Endothelial cell of umbilical vein (primary cell): ENCODE measurements around the gene SUPT3H. TPM values are rescaled to one million over a fixed set of nuclear protein-coding genes. Genes with fewer than 3 reads are reported as not detected.

Experiments
- BruUV-seq: library from RNA; stranded (reverse); fragments of 400-500 nt; replicated peaks from 2 replicates; lab custom pipeline; 2021; lab: Mats Ljungman, UMichigan
- CTCF ChIA-PET: fragments of 300-600, 350-600 bp; sonication (Branson Sonifier 250); formaldehyde crosslinking; loops from one replicate; lab custom pipeline; 2021; ENCODE audit warnings: antibody characterized with exemption, inconsistent platforms; lab: Charles Lee
- POLR2A ChIA-PET: fragments of 300-600, 350-600 bp; sonication (Branson Sonifier 250); formaldehyde crosslinking; loops from one replicate; lab custom pipeline; 2021; ENCODE audit warnings: antibody characterized with exemption, inconsistent platforms; lab: Charles Lee
- DNase-seq: peaks from one replicate; pipeline ENCODE4 v3.0.0-alpha.2; 2011; ENCODE audit warnings: low read depth, low spot score
- FAIRE-seq: peaks from 2 replicates; lab custom pipeline; 2011; peaks lifted over from hg19 to GRCh38; lab: Jason Lieb, UNC
- H2AFZ ChIP-seq: 2 replicates; pipeline ENCODE4 v1.6.0; 2012; ENCODE audit warnings: low read depth, low read length, control low read depth, inconsistent platforms
- H3K27ac ChIP-seq: 2 replicates; pipeline ENCODE4 v1.5.1; 2011; ENCODE audit warnings: low read depth, mild to moderate bottlenecking, control low read depth, low read length, moderate library complexity; ENCODE audit not compliant: insufficient read depth
- H3K27me3 ChIP-seq, 2 experiments: 2 replicates each; pipeline versions ENCODE4 v1.6.0 to v1.6.1; 2011; ENCODE audit warnings: low read length in 2 of 2, mixed read lengths in 1 of 2; ENCODE audit not compliant: control insufficient read depth in 2 of 2, insufficient read depth in 2 of 2
- H3K36me3 ChIP-seq, 2 experiments: 2 replicates in 1 of 2; 3 replicates in 1 of 2; pipeline ENCODE4 v1.5.1; 2011; ENCODE audit warnings: low read length in 2 of 2, mild to moderate bottlenecking in 1 of 2, moderate library complexity in 1 of 2; ENCODE audit not compliant: control insufficient read depth in 2 of 2, insufficient read depth in 2 of 2; ENCODE audit errors: extremely low read depth in 1 of 2
- H3K4me1 ChIP-seq: 3 replicates; pipeline ENCODE4 v1.5.1; 2011; ENCODE audit warnings: mild to moderate bottlenecking, low read length; ENCODE audit not compliant: control insufficient read depth, insufficient read depth; ENCODE audit errors: extremely low read depth
- H3K4me2 ChIP-seq: 2 replicates; pipeline ENCODE4 v1.6.1; 2011; ENCODE audit warnings: low read length, control low read depth, mixed read lengths; ENCODE audit not compliant: insufficient read depth
- H3K4me3 ChIP-seq, 3 experiments: fragments of 200-600 bp in 1 of 3; sonication (generic), shearing (Covaris generic) in 1 of 3; replicated peaks in 1 of 3; 2 replicates each; pipeline ENCODE4 v1.5.1; 2011 to 2016; ENCODE audit warnings: control low read depth in 3 of 3, low read length in 3 of 3, mild to moderate bottlenecking in 2 of 3, inconsistent platforms in 1 of 3, low read depth in 1 of 3, moderate library complexity in 1 of 3; ENCODE audit not compliant: insufficient read depth in 1 of 3
- H3K79me2 ChIP-seq: 2 replicates; pipeline ENCODE4 v1.6.0; 2012; ENCODE audit warnings: low read length, inconsistent platforms; ENCODE audit not compliant: control insufficient read depth, insufficient read depth
- H3K9ac ChIP-seq: replicated peaks from 2 replicates; pipeline ENCODE3; 2011; ENCODE audit warnings: low read length, control low read depth; ENCODE audit not compliant: insufficient read depth; ENCODE audit errors: extremely low read depth
- H3K9me1 ChIP-seq: replicated peaks from 3 replicates; pipeline ENCODE4 v1.6.0; 2011; ENCODE audit warnings: mild to moderate bottlenecking, low read length; ENCODE audit not compliant: control insufficient read depth, insufficient read depth; ENCODE audit errors: extremely low read depth
- H3K9me3 ChIP-seq: replicated peaks from 2 replicates; pipeline ENCODE4 v1.5.1; 2012; ENCODE audit warnings: low read length, inconsistent platforms; ENCODE audit not compliant: control insufficient read depth, insufficient read depth
- H4K20me1 ChIP-seq: replicated peaks from 2 replicates; pipeline ENCODE3; 2011; ENCODE audit warnings: mild to moderate bottlenecking, low read length; ENCODE audit not compliant: control insufficient read depth, insufficient read depth; ENCODE audit errors: extremely low read depth
- EZH2 ChIP-seq: IDR thresholded peaks from 2 replicates; pipeline ENCODE4 v1.6.1; 2012; ENCODE audit warnings: borderline replicate concordance, low read depth, mild to moderate bottlenecking, moderate library complexity, low read length, inconsistent platforms; ENCODE audit not compliant: severe bottlenecking
- FOS ChIP-seq: IDR thresholded peaks from 2 replicates; pipeline ENCODE4 v1.6.1; 2011; ENCODE audit warnings: mild to moderate bottlenecking, low read length, moderate library complexity, borderline replicate concordance; ENCODE audit not compliant: insufficient read depth
- GATA2 ChIP-seq: IDR thresholded peaks from 2 replicates; pipeline ENCODE4 v1.7.0; 2011; ENCODE audit warnings: low read depth, mild to moderate bottlenecking, moderate library complexity, mixed read lengths, low read length; ENCODE audit not compliant: insufficient read length, insufficient read depth
- JUN ChIP-seq: IDR thresholded peaks from 2 replicates; pipeline ENCODE4 v1.6.1; 2011; ENCODE audit warnings: borderline replicate concordance, low read depth; ENCODE audit not compliant: insufficient read length, insufficient read depth
- MYC ChIP-seq: IDR thresholded peaks from one replicate; pipeline ENCODE4 v1.6.1; 2011; ENCODE audit warnings: mild to moderate bottlenecking, low read depth, low read length
- POLR2A ChIP-seq: IDR thresholded peaks from 2 replicates; pipeline ENCODE4 v1.6.1; 2012; ENCODE audit warnings: low read depth, mild to moderate bottlenecking, control low read depth, low read length
- POLR2AphosphoS5 ChIP-seq: IDR thresholded peaks from 2 replicates; pipeline ENCODE4 v1.6.1; 2012; ENCODE audit warnings: low read depth, mild to moderate bottlenecking, control low read depth, low read length, moderate library complexity; ENCODE audit not compliant: insufficient read depth
- dilution Hi-C: fragments of 300-500 bp; cut with MboI; formaldehyde crosslinking; loops from one replicate; pipeline ENCODE4 v1.15.0; 2019; ENCODE audit warnings: low sequenced_read_pairs; ENCODE audit not compliant: extremely low pct_ligation_motif_present
- intact Hi-C: fragments of 100-400 bp; cut with micrococcal nuclease; formaldehyde crosslinking; loops from one replicate; pipeline ENCODE4 v1.10.0; 2022
- polyA plus RNA-seq, 4 experiments: library from polyadenylated mRNA; depleted of rRNA in 3 of 4; stranded (reverse) in 3 of 4; unstranded in 1 of 4; fragments of >200 nt; gene quantifications; 2 replicates each; pipeline versions ENCODE4 v1.2.1 to v1.2.3, GENCODE V29; 2011 to 2012; ENCODE audit warnings: missing spikeins in 1 of 4
- total RNA-seq: library from RNA; stranded (reverse); gene quantifications from 2 replicates; pipeline ENCODE4 v1.2.3, GENCODE V29; 2021
- TF ChIP-seq, protein P1 (sequence below), 2 donors: IDR thresholded peaks; 1 replicate in 1 of 2; 2 replicates in 1 of 2; pipeline ENCODE4 v1.5.1; 2011; ENCODE audit warnings: low read length in 2 of 2, mild to moderate bottlenecking in 2 of 2, moderate library complexity in 2 of 2, control low read depth in 1 of 2, inconsistent platforms in 1 of 2, low read depth in 1 of 2; ENCODE audit not compliant: insufficient read depth in 1 of 2; ENCODE audit errors: extremely low read depth in 1 of 2
- TF ChIP-seq, protein P2 (sequence below): IDR thresholded peaks from 2 replicates; pipeline ENCODE4 v1.6.1; 2011; ENCODE audit not compliant: insufficient read depth, insufficient read length

SUPT3H gene
- total and polyA plus RNA-seq, 2 donors (not counting 3 experiments of a cell fraction or from before 2014, with no cell fraction given), result 8.3 to 9.8 TPM

DNA sequence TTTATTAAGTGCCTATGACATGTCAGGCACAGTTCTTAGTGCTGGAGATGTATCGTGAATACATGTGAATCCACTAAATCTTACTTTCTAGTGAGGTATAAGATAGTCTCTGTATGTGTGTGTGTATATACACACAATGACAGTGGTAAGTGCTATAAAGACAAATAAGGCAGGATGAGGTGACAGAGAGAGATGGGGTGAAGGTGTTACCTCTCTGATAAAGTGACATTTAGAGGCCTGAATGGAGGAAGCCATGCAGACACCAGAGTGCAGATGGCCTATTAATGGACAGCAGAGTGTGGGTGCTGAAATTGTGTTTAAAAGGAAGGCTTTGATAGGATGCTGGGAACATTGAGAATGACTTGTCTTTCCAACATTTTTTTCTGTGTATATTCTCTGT, 535.9 kb downstream of the SUPT3H start:
- Histone ChIP-seq H3K36me3 (no peaks in the 10 kb centered on the region), H3K9me3 (no peaks in the 10 kb centered on the region), H3K27ac (no peak overlapping the region), H3K9me1 (no peaks in the 10 kb centered on the region), H3K79me2 (no peaks in the 10 kb centered on the region), H3K27me3 (no peaks in the 10 kb centered on the region), H4K20me1 (no peaks in the 10 kb centered on the region), H2AFZ (no peak overlapping the region), H3K4me2 (no peak overlapping the region), H3K9ac (no peak overlapping the region), H3K4me1 (no peaks in the 10 kb centered on the region), H3K4me3 (no peak overlapping the region)
- ChIA-PET CTCF (no interaction called here), POLR2A (no interaction called here)
- FAIRE-seq, result no peak
- intact Hi-C loops, result no loop called here
- no TSS peak for BruUV-seq
- DNase-seq, result no peak
- dilution Hi-C loops, result no loop called here
- TF ChIP-seq MYC (no peak), EZH2 (no peak), GATA2 (no peak), POLR2A (no peak), JUN (no peak)

DNA sequence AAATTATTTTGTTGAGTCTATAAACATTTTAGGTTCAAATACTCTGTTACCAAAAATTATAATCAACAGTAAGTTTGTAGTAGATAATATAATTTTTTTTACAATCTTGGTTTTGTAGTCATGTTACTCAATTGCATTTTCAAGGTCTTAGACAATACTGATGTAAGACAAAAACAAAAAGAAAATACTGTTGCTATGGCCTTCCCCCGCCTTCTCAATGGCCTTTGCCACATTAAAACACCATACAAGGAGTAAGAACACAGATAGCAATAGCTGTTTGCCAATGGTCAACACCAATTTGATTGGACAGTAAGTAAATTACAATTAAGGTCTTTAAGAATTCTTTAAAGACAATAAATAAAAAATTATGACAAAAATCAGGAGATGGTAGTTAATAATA, 540.0 kb downstream of the SUPT3H start:
- CTCF ChIA-PET, result interaction anchor here (1.2 kb wide), 1 partner anchor 13 kb away, joined by 3 read pairs; no protein-coding TSS in a partner anchor

More for the DNA sequence above, 540.0 kb downstream of the SUPT3H start:
- Histone ChIP-seq H4K20me1 (no peaks in the 10 kb centered on the region), H3K4me1 (no peaks in the 10 kb centered on the region), H3K79me2 (no peaks in the 10 kb centered on the region), H2AFZ (no peak overlapping the region), H3K4me3 (no peak overlapping the region), H3K9me1 (no peaks in the 10 kb centered on the region), H3K36me3 (no peaks in the 10 kb centered on the region), H3K9me3 (no peaks in the 10 kb centered on the region), H3K9ac (no peak overlapping the region), H3K4me2 (no peak overlapping the region), H3K27me3 (no peaks in the 10 kb centered on the region), H3K27ac (no peak overlapping the region)
- no peak for FAIRE-seq
- dilution Hi-C loops (no loop called here), intact Hi-C loops (no loop called here)
- no TSS peak for BruUV-seq
- no peak for DNase-seq
- POLR2A ChIA-PET, result no interaction called here
- no peak for TF ChIP-seq GATA2
- no peak for TF ChIP-seq POLR2A
- no peak for TF ChIP-seq JUN
- TF ChIP-seq MYC, result no peak
- TF ChIP-seq, protein P1, sequence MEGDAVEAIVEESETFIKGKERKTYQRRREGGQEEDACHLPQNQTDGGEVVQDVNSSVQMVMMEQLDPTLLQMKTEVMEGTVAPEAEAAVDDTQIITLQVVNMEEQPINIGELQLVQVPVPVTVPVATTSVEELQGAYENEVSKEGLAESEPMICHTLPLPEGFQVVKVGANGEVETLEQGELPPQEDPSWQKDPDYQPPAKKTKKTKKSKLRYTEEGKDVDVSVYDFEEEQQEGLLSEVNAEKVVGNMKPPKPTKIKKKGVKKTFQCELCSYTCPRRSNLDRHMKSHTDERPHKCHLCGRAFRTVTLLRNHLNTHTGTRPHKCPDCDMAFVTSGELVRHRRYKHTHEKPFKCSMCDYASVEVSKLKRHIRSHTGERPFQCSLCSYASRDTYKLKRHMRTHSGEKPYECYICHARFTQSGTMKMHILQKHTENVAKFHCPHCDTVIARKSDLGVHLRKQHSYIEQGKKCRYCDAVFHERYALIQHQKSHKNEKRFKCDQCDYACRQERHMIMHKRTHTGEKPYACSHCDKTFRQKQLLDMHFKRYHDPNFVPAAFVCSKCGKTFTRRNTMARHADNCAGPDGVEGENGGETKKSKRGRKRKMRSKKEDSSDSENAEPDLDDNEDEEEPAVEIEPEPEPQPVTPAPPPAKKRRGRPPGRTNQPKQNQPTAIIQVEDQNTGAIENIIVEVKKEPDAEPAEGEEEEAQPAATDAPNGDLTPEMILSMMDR (IDR thresholded peaks at IDR 0.05; ENCODE audit: extremely low read depth in 1 of 2, insufficient read depth in 1 of 2, low read depth in 1 of 2, low read length in 2 of 2), result no peak
- no peak for TF ChIP-seq POLR2AphosphoS5
- TF ChIP-seq, protein P2, sequence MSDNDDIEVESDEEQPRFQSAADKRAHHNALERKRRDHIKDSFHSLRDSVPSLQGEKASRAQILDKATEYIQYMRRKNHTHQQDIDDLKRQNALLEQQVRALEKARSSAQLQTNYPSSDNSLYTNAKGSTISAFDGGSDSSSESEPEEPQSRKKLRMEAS, result no peak
- TF ChIP-seq EZH2, result no peak
- no peak for TF ChIP-seq FOS
